ENCODE data around the gene IL34. TPM values are rescaled to one million over a fixed set of nuclear protein-coding genes. Genes with fewer than 3 reads are reported as not detected.

The IL34 gene
- total RNA-seq, 1 experiment from 2014 or later, result 4.4 TPM

DNA sequence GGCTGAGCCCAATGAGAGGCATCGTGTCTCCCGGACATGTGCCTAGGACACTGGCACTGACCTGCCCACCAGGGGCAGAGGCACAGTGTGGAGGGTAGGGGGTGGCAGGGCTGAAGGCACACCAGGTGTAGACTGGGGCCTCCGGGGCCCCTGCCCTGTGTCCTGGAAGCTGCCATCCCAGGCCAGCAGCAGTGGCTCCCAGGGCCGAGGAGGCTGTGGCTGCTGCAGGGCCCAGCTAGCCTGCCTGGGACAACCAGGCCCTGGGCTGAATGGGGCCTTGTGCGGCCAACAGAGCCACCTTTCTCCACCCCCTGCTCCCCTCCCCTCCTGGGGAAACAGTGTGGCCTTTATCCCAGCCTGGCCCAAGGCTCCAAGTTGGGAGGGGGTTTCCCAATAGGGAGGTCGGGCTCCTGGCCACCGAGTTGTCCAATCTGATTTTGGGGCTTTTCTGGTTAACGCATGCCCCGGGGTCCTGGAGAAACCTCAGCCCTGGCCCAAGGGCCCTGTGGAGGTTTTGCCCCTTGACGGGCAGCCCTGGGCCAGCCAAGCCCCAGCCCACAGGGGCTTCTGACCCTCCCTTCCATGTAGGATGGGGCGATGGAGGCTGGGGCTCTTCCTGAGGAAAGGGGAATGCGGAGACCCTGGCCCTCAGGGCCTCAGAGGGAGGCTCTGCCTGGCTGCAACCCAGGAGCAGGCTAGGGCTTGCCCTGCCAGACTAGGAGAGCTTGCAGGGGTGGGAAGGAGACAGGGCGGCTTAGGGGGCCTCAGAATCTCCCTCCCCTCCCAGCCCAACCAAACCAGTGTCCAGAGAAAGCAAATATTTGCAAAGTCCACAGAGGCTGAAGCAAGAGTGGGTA, 35.3 kb downstream of the IL34 start:
- DNase-seq, result no peak
- Histone ChIP-seq H2BK120ac (ENCODE audit: low read depth, low read length, poor library complexity, severe bottlenecking) (no peak overlapping the region), H2BK20ac (ENCODE audit: low read depth, low read length, poor library complexity, severe bottlenecking) (no peak overlapping the region), H3K14ac (ENCODE audit: insufficient read depth, low read length) (no peak overlapping the region), H4K8ac (replicated peaks; ENCODE audit: insufficient read length, low read depth, low read length) (no peak overlapping the region), H3K79me2 (ENCODE audit: insufficient read depth, low read length) (no peaks in the 10 kb centered on the region), H2BK5ac (ENCODE audit: insufficient read length, low read length) (no peak overlapping the region), H3T11ph (ENCODE audit: low read length) (no peak overlapping the region), H3K18ac (ENCODE audit: insufficient read length, low read depth, low read length) (no peak overlapping the region), H2BK15ac (ENCODE audit: low read depth, low read length) (no peak overlapping the region), H3K56ac (ENCODE audit: insufficient read length, low read depth, low read length) (no peak overlapping the region), H4K5ac (ENCODE audit: insufficient read length, low read depth, low read length) (no peak overlapping the region), H4K20me1 (ENCODE audit: control insufficient read depth, insufficient read depth, insufficient read length) (no peaks in the 10 kb centered on the region), H3K23me2 (ENCODE audit: insufficient read length, low read depth, low read length, poor library complexity, severe bottlenecking) (peaks cover 7% of the 10 kb centered on the region), H2AK5ac (ENCODE audit: insufficient read length, low read length) (no peak overlapping the region), H4K91ac (ENCODE audit: insufficient read length, low read depth, low read length) (peak overlapping the region; percentile 17), H3K4me2 (ENCODE audit: insufficient read depth, insufficient read length, low read length) (no peak overlapping the region), H3K9ac (ENCODE audit: extremely low read depth, insufficient read length, low read length) (no peak overlapping the region), H3K27ac (ENCODE audit: insufficient read length, low read depth, low read length) (no peak overlapping the region), H3K4me1 (ENCODE audit: insufficient read depth, low read length) (no peaks in the 10 kb centered on the region), H3K23ac (ENCODE audit: insufficient read length, low read depth, low read length) (no peak overlapping the region), H3K27me3 (ENCODE audit: insufficient read depth, low read length) (no peaks in the 10 kb centered on the region), H3K79me1 (ENCODE audit: insufficient read depth, low read depth, low read length, poor library complexity, severe bottlenecking) (no peaks in the 10 kb centered on the region), H2AFZ (ENCODE audit: low read length) (no peak overlapping the region), H2BK12ac (ENCODE audit: insufficient read length, low read depth, low read length) (no peak overlapping the region), H3K9me3 (ENCODE audit: control insufficient read depth, low read depth, low read length) (no peaks in the 10 kb centered on the region), H3K4ac (ENCODE audit: low read depth, low read length) (no peak overlapping the region)
- WGBS (ENCODE audit: extremely low coverage, insufficient read length, low lambda C conversion rate), result no CpG with 5 or more reads among the region's 13 CpGs
- no peak overlapping the region for H3K4me3 Mint-ChIP-seq
- peaks cover 2 to 20% (median 7%) of the 10 kb centered on the region in 3 experiments; a peak in 5 of 7 replicates for H3K36me3 Mint-ChIP-seq (ENCODE audit: insufficient read depth in 1 of 3, low read depth in 3 of 3)
- H3K27me3 Mint-ChIP-seq (ENCODE audit: low read depth), result peaks cover 2% of the 10 kb centered on the region; the same call in 1 of the 2 replicates
- peaks cover 7 to 18% of the 10 kb centered on the region in 2 experiments for H3K4me1 Mint-ChIP-seq
- no peak overlapping the region for H3K27ac Mint-ChIP-seq
- TF ChIP-seq, protein P1, sequence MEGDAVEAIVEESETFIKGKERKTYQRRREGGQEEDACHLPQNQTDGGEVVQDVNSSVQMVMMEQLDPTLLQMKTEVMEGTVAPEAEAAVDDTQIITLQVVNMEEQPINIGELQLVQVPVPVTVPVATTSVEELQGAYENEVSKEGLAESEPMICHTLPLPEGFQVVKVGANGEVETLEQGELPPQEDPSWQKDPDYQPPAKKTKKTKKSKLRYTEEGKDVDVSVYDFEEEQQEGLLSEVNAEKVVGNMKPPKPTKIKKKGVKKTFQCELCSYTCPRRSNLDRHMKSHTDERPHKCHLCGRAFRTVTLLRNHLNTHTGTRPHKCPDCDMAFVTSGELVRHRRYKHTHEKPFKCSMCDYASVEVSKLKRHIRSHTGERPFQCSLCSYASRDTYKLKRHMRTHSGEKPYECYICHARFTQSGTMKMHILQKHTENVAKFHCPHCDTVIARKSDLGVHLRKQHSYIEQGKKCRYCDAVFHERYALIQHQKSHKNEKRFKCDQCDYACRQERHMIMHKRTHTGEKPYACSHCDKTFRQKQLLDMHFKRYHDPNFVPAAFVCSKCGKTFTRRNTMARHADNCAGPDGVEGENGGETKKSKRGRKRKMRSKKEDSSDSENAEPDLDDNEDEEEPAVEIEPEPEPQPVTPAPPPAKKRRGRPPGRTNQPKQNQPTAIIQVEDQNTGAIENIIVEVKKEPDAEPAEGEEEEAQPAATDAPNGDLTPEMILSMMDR (conservative IDR thresholded peaks at IDR 0.05), result no peak
- no peaks in the 10 kb centered on the region; a peak in 1 of 5 replicates for H3K9me3 Mint-ChIP-seq

Data from H9 (cell line).